ENCODE measurements around the gene CRB3. TPM values are rescaled to one million over a fixed set of nuclear protein-coding genes. Genes with fewer than 3 reads are reported as not detected.

CRB3 gene
- total RNA-seq, 2 experiments from 2014 or later = 1.2 to 2.9 TPM

GRCh38 chr19:6424195-6424938 lies 39.7 kb upstream of the CRB3 start, which contains the start of gene KHSRP:
Gene KHSRP (minus strand): TSS chr19:6424811. CDS start chr19:6424701, 110 bp downstream.
- Histone ChIP-seq H3K4me2 (ENCODE audit: low read length) (peak within 1 kb of the TSS; percentile 87), H3K4me3 (ENCODE audit: low read depth, low read length, poor library complexity, severe bottlenecking) (peak within 1 kb of the TSS; percentile 94), H3K9me3 (ENCODE audit: low read length) (no peaks in the 10 kb centered on the region), H4K20me1 (ENCODE audit: insufficient read depth, low read length) (peaks cover 24% of the 10 kb centered on the region), H3K9me2 (ENCODE audit: insufficient read depth, low read length) (no peaks in the 10 kb centered on the region), H3K36me3 (ENCODE audit: insufficient read depth, low read length) (peaks cover 40% of the 10 kb centered on the region), H3K79me2 (ENCODE audit: insufficient read depth, low read depth, low read length) (peaks cover 48% of the 10 kb centered on the region), H2AFZ (ENCODE audit: low read length) (peak within 1 kb of the TSS; percentile 53; the same call in 1 of the 2 replicates), H3K4me1 (ENCODE audit: insufficient read depth, low read length, poor library complexity, severe bottlenecking) (peaks cover 26% of the 10 kb centered on the region), H3K27ac (ENCODE audit: low read depth, low read length, poor library complexity, severe bottlenecking) (peak within 1 kb of the TSS; percentile 48)
- intact Hi-C loops (cut with micrococcal nuclease; ENCODE audit: unreplicated experiment) = loop anchor here (2.0 to 10.0 kb wide), 3 partner anchors 36 to 260 kb away; partner anchors contain the start of gene ALKBH7
- BruUV-seq (replicated peaks) = no TSS peak
- no peak for TF ChIP-seq EZH2phosphoT487 (IDR thresholded peaks at IDR 0.05; ENCODE audit: borderline replicate concordance, low read depth, low read length)
- TF ChIP-seq, protein P1, sequence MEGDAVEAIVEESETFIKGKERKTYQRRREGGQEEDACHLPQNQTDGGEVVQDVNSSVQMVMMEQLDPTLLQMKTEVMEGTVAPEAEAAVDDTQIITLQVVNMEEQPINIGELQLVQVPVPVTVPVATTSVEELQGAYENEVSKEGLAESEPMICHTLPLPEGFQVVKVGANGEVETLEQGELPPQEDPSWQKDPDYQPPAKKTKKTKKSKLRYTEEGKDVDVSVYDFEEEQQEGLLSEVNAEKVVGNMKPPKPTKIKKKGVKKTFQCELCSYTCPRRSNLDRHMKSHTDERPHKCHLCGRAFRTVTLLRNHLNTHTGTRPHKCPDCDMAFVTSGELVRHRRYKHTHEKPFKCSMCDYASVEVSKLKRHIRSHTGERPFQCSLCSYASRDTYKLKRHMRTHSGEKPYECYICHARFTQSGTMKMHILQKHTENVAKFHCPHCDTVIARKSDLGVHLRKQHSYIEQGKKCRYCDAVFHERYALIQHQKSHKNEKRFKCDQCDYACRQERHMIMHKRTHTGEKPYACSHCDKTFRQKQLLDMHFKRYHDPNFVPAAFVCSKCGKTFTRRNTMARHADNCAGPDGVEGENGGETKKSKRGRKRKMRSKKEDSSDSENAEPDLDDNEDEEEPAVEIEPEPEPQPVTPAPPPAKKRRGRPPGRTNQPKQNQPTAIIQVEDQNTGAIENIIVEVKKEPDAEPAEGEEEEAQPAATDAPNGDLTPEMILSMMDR (conservative IDR thresholded peaks at IDR 0.05; ENCODE audit: low read length) = no peak
- POLR2A ChIA-PET = interaction anchor here (1.2 kb wide), 1 partner anchor 52 kb away, joined by 5 read pairs; the partner anchor contains the start of gene ALKBH7
- peak; percentile 51 for DNase-seq (ENCODE audit: low spot score)
- CTCF ChIA-PET (ENCODE audit: unreplicated experiment) = no interaction called here

GRCh38 chr19:6424939-6425731 lies 38.9 kb upstream of the CRB3 start:
- peak overlapping the region; percentile 48 for H3K27ac ChIP-seq (ENCODE audit: low read depth, low read length, poor library complexity, severe bottlenecking)
- H3K9me3 ChIP-seq (ENCODE audit: low read length) = no peaks in the 10 kb centered on the region
- peaks cover 26% of the 10 kb centered on the region for H3K4me1 ChIP-seq (ENCODE audit: insufficient read depth, low read length, poor library complexity, severe bottlenecking)
- DNase-seq (ENCODE audit: low spot score) = peak; percentile 100
- peaks cover 24% of the 10 kb centered on the region for H4K20me1 ChIP-seq (ENCODE audit: insufficient read depth, low read length)
- H3K4me2 ChIP-seq (ENCODE audit: low read length) = peak overlapping the region; percentile 51
- H3K79me2 ChIP-seq (ENCODE audit: insufficient read depth, low read depth, low read length) = peaks cover 40% of the 10 kb centered on the region
- no peak for TF ChIP-seq EZH2phosphoT487 (IDR thresholded peaks at IDR 0.05; ENCODE audit: borderline replicate concordance, low read depth, low read length)
- TF ChIP-seq, protein P1 (conservative IDR thresholded peaks at IDR 0.05; ENCODE audit: low read length) = no peak
- BruUV-seq (replicated peaks) = no TSS peak
- H3K4me3 ChIP-seq (ENCODE audit: low read depth, low read length, poor library complexity, severe bottlenecking) = peak overlapping the region; percentile 40
- peaks cover 33% of the 10 kb centered on the region for H3K36me3 ChIP-seq (ENCODE audit: insufficient read depth, low read length)
- no peaks in the 10 kb centered on the region for H3K9me2 ChIP-seq (ENCODE audit: insufficient read depth, low read length)
- H2AFZ ChIP-seq (ENCODE audit: low read length) = peak overlapping the region; percentile 53; the same call in 1 of the 2 replicates
- CTCF ChIA-PET (ENCODE audit: unreplicated experiment) = no interaction called here
- POLR2A ChIA-PET = interaction anchor here (0.5 to 1.2 kb wide), 4 partner anchors 9 to 650 kb away, joined by 3 to 5 read pairs (median 3); partner anchors contain the start of gene ALKBH7
- intact Hi-C loops (cut with micrococcal nuclease; ENCODE audit: unreplicated experiment) = loop anchor here (2.0 to 10.0 kb wide), 3 partner anchors 36 to 260 kb away; partner anchors contain the start of gene ALKBH7

All from OCI-LY7 (cell line).